HepG2 (cell line): ENCODE results near the gene STRN3. TPM values are rescaled to one million over a fixed set of nuclear protein-coding genes. Genes with fewer than 3 reads are reported as not detected.

Source experiments
- AGO1 ChIP-seq: fragments of 200-400 bp; formaldehyde crosslinking; IDR thresholded peaks from 2 replicates; pipeline ENCODE4 v1.6.1; 2017; ENCODE audit warnings: mild to moderate bottlenecking, low read depth, low read length, moderate library complexity; ENCODE audit not compliant: poor library complexity, severe bottlenecking
- ARID3A ChIP-seq: IDR thresholded peaks from 2 replicates; pipeline ENCODE4 v1.6.1; 2012; ENCODE audit warnings: low read depth, low read length, improper control_type of control experiment
- ARNT ChIP-seq: fragments of 450-650 bp; IDR thresholded peaks from 2 replicates; pipeline ENCODE4 v1.6.1; 2017
- GABPB1 ChIP-seq: IDR thresholded peaks from 2 replicates; pipeline ENCODE4 v1.6.1; 2016; ENCODE audit warnings: mild to moderate bottlenecking, missing genetic modification reagents, moderate library complexity, missing compliant biosample characterization
- GZF1 ChIP-seq: sonication (generic); formaldehyde crosslinking; IDR thresholded peaks from 2 replicates; pipeline ENCODE4 v1.5.1; 2020; ENCODE audit warnings: mild to moderate bottlenecking, missing genetic modification reagents
- HDAC2 ChIP-seq: sonication (generic); formaldehyde crosslinking; IDR thresholded peaks from 2 replicates; pipeline ENCODE4 v1.4.0; 2020; ENCODE audit warnings: missing genetic modification reagents
- HES4 ChIP-seq: sonication (generic); formaldehyde crosslinking; IDR thresholded peaks from 2 replicates; pipeline ENCODE4 v1.9.0; 2021; ENCODE audit warnings: mild to moderate bottlenecking, missing genetic modification reagents, borderline replicate concordance
- MEF2D ChIP-seq: sonication (generic); formaldehyde crosslinking; IDR thresholded peaks from 2 replicates; pipeline ENCODE4 v1.5.1; 2020; ENCODE audit warnings: mild to moderate bottlenecking, missing genetic modification reagents
- NONO ChIP-seq, 2 experiments: fragments of 450-650 bp in 1 of 2; sonication (generic) in 1 of 2; formaldehyde crosslinking in 1 of 2; IDR thresholded peaks in 1 of 2; conservative IDR thresholded peaks in 1 of 2; 2 replicates each; pipeline versions ENCODE4 v1.6.1 to v1.8.0; 2017 to 2022; ENCODE audit warnings: mild to moderate bottlenecking in 1 of 2, missing genetic modification reagents in 1 of 2, moderate library complexity in 1 of 2
- PRDM4 ChIP-seq: sonication (generic); formaldehyde crosslinking; IDR thresholded peaks from 2 replicates; pipeline ENCODE4 v1.9.0; 2021; ENCODE audit warnings: missing genetic modification reagents, borderline replicate concordance
- SKIL ChIP-seq: sonication (generic); formaldehyde crosslinking; IDR thresholded peaks from 2 replicates; pipeline ENCODE4 v1.8.0; 2022; ENCODE audit warnings: missing genetic modification reagents, mild to moderate bottlenecking, moderate library complexity, borderline replicate concordance
- TARDBP ChIP-seq: sonication (generic); formaldehyde crosslinking; IDR thresholded peaks from 2 replicates; pipeline ENCODE4 v1.8.0; 2022; ENCODE audit warnings: mild to moderate bottlenecking, missing genetic modification reagents
- TP53 ChIP-seq: sonication (generic); formaldehyde crosslinking; conservative IDR thresholded peaks from 2 replicates; pipeline ENCODE4 v1.4.0; 2020; ENCODE audit warnings: missing genetic modification reagents
- XBP1 ChIP-seq: sonication (generic); formaldehyde crosslinking; IDR thresholded peaks from 2 replicates; pipeline ENCODE4 v1.5.0; 2020; ENCODE audit warnings: missing genetic modification reagents
- ZFP1 ChIP-seq: IDR thresholded peaks from 2 replicates; pipeline ENCODE4 v1.6.1; 2016
- ZMYM4 ChIP-seq: sonication (generic); formaldehyde crosslinking; IDR thresholded peaks from 2 replicates; pipeline ENCODE4 v1.8.1; 2023; ENCODE audit warnings: mild to moderate bottlenecking, missing genetic modification reagents
- ZNF234 ChIP-seq: sonication (generic); formaldehyde crosslinking; conservative IDR thresholded peaks from 2 replicates; pipeline ENCODE4 v1.5.1; 2020; ENCODE audit warnings: mild to moderate bottlenecking, missing genetic modification reagents
- ZNF282 ChIP-seq: fragments of 450-650 bp; IDR thresholded peaks from 2 replicates; pipeline ENCODE4 v1.6.1; 2018; ENCODE audit not compliant: partially characterized antibody
- ZNF530 ChIP-seq: sonication (generic); formaldehyde crosslinking; IDR thresholded peaks from 2 replicates; pipeline ENCODE4 v1.5.0; 2020; ENCODE audit warnings: low read depth, mild to moderate bottlenecking, missing genetic modification reagents
- ZNF552 ChIP-seq: sonication (generic); formaldehyde crosslinking; IDR thresholded peaks from 2 replicates; pipeline ENCODE4 v1.9.0; 2022; ENCODE audit warnings: missing genetic modification reagents, mild to moderate bottlenecking, borderline replicate concordance
- ZNF577 ChIP-seq: sonication (generic); formaldehyde crosslinking; IDR thresholded peaks from 2 replicates; pipeline ENCODE4 v1.4.0; 2020; ENCODE audit warnings: mild to moderate bottlenecking, low read depth, missing genetic modification reagents, borderline replicate concordance
- ZNF747 ChIP-seq: sonication (generic); formaldehyde crosslinking; IDR thresholded peaks from 2 replicates; pipeline ENCODE4 v1.8.1; 2023; ENCODE audit warnings: missing genetic modification reagents, mild to moderate bottlenecking, borderline replicate concordance
- ZNF761 ChIP-seq: sonication (generic); formaldehyde crosslinking; conservative IDR thresholded peaks from 2 replicates; pipeline ENCODE4 v1.4.0; 2020; ENCODE audit warnings: mild to moderate bottlenecking, missing genetic modification reagents
- ZNF773 ChIP-seq: sonication (generic); formaldehyde crosslinking; IDR thresholded peaks from 2 replicates; pipeline ENCODE4 v1.4.0; 2020; ENCODE audit warnings: missing genetic modification reagents, borderline replicate concordance
- ZNF816 ChIP-seq: sonication (generic); formaldehyde crosslinking; IDR thresholded peaks from 2 replicates; pipeline ENCODE4 v1.8.0; 2022; ENCODE audit warnings: missing genetic modification reagents, mild to moderate bottlenecking, borderline replicate concordance
- polyA plus RNA-seq, 8 experiments: library from polyadenylated mRNA; depleted of rRNA in 3 of 8; stranded (reverse) in 7 of 8; unstranded in 1 of 8; fragments of >200 nt; fragmentation: Illumina TruSeq in 4 of 8; extraction: Trizol in 4 of 8; gene quantifications; 2 replicates each; pipeline versions ENCODE4 v1.2.1 to v1.2.3, GENCODE V29; 2011 to 2016; ENCODE audit warnings: low read depth in 4 of 8, missing spikeins in 1 of 8, mixed read lengths in 1 of 8; ENCODE audit not compliant: insufficient read depth in 1 of 8
- total RNA-seq, 5 experiments: library from RNA; depleted of rRNA; stranded (reverse); fragments of >200 nt; fragmentation: Illumina TruSeq; extraction: Trizol; gene quantifications; 2 replicates each; pipeline ENCODE4 v1.2.3, GENCODE V29; 2016; ENCODE audit warnings: low read depth in 1 of 5

STRN3 gene
- total and polyA plus RNA-seq, 2 of the 13 experiments (the other 11 are each of a cell fraction or from before 2014, with no cell fraction given): 49.4 to 123 TPM

GRCh38 chr14:30873308-30874119, 152.7 kb downstream of the STRN3 start (continued):
- TF ChIP-seq ARID3A: 0 out of 2 replicates have a peak, but pooled peaks have one; percentile 8
- no peak for TF ChIP-seq MEF2D
- no peak for TF ChIP-seq HES4 (CRISPR knock-in tag)
- TF ChIP-seq PRDM4 (CRISPR knock-in tag): no peak
- TF ChIP-seq ZNF773: no peak
- TF ChIP-seq ZNF530 (CRISPR knock-in tag): no peak
- no peak for TF ChIP-seq ARNT
- no peak for TF ChIP-seq AGO1
- no peak for TF ChIP-seq ZFP1 (CRISPR knock-in tag)
- no peak for TF ChIP-seq ZMYM4
- no peak for TF ChIP-seq TARDBP
- no peak for TF ChIP-seq ZNF761 (CRISPR knock-in tag)
- TF ChIP-seq SKIL (CRISPR knock-in tag): no peak
- no peak for TF ChIP-seq ZNF552 (CRISPR knock-in tag)
- no peak; the same call in 1 of the 2 replicates for TF ChIP-seq ZNF577 (CRISPR knock-in tag)
- no peak for TF ChIP-seq ZNF816
- no peak for TF ChIP-seq ZNF282
- no peak for TF ChIP-seq GABPB1
- no peak for TF ChIP-seq ZNF234
- TF ChIP-seq TP53 (CRISPR knock-in tag): 0 out of 2 replicates have a peak, but pooled peaks have one; percentile 36
- no peak for TF ChIP-seq NONO (IDR thresholded peaks at IDR 0.05)
- TF ChIP-seq NONO (CRISPR knock-in tag; conservative IDR thresholded peaks at IDR 0.05): no peak
- no peak for TF ChIP-seq GZF1 (CRISPR knock-in tag)
- 0 out of 2 replicates have a peak, but pooled peaks have one; percentile 8 for TF ChIP-seq HDAC2
- no peak for TF ChIP-seq XBP1 (CRISPR knock-in tag)
- TF ChIP-seq ZNF747: no peak
